K562 (cell line): ENCODE data around the gene ANKRD12. TPM values are rescaled to one million over a fixed set of nuclear protein-coding genes. Genes with fewer than 3 reads are reported as not detected.

Experiments used
- ATAC-seq: fragments of 200-7000 bp; cut with Tn5 transposase; 3 replicates; pipeline ENCODE4 v1.9.1; 2020; ENCODE audit warnings: moderate library complexity
- BruUV-seq: library from RNA; stranded (reverse); fragments of 400-500 nt; replicated peaks from 2 replicates; lab custom pipeline; 2021; lab: Mats Ljungman, UMichigan
- CTCF ChIA-PET: fragments of 300-600 bp; formaldehyde crosslinking; extraction: SDS; loops from one replicate; lab custom pipeline; 2021; ENCODE audit warnings: low intra/inter-chr PET ratio; lab: Yijun Ruan, JAX
- POLR2A ChIA-PET: fragments of 300-600, 350-650 bp; sonication (Branson Sonifier 250); formaldehyde crosslinking; extraction: SDS; loops from one replicate; lab custom pipeline; 2021; ENCODE audit warnings: antibody characterized with exemption, inconsistent platforms; lab: Yijun Ruan, JAX
- DNase-seq, 4 experiments: peaks; one replicate each; pipeline versions ENCODE4 v3.0.0 to v3.0.0-alpha.2; 2011 to 2018; ENCODE audit warnings: low spot score in 3 of 4, mixed read lengths in 3 of 4; ENCODE audit errors: extremely low read depth in 1 of 4
- FAIRE-seq: peaks from 2 replicates; lab custom pipeline; 2011; peaks lifted over from hg19 to GRCh38; lab: Jason Lieb, UNC
- H2AFZ ChIP-seq: 2 replicates; pipeline ENCODE4 v1.6.0; 2011; ENCODE audit warnings: low read depth, low read length, control low read depth, inconsistent platforms
- H3K27ac ChIP-seq: fragments of 200-600 bp; 3 replicates; pipeline ENCODE4 v1.8.0; 2011; ENCODE audit warnings: low read depth, mild to moderate bottlenecking, control low read depth, inconsistent platforms, low read length, moderate library complexity, mixed read lengths; ENCODE audit errors: extremely low read depth
- H3K27me3 ChIP-seq, 2 experiments: fragments of 300-600 bp in 1 of 2; 2 replicates in 1 of 2; 3 replicates in 1 of 2; pipeline versions ENCODE4 v1.6.0 to v1.8.0; 2011; ENCODE audit warnings: inconsistent platforms in 2 of 2, low read length in 2 of 2, mild to moderate bottlenecking in 1 of 2, mixed read lengths in 1 of 2, moderate library complexity in 1 of 2; ENCODE audit not compliant: control insufficient read depth in 2 of 2, insufficient read depth in 2 of 2
- H3K36me3 ChIP-seq: fragments of 300-600 bp; 3 replicates; pipeline ENCODE4 v1.8.0; 2011; ENCODE audit warnings: mild to moderate bottlenecking, low read length, inconsistent platforms; ENCODE audit not compliant: control insufficient read depth, insufficient read depth
- H3K4me1 ChIP-seq, 2 experiments: fragments of 200-600 bp in 1 of 2; replicated peaks in 1 of 2; 2 replicates in 1 of 2; 3 replicates in 1 of 2; pipeline versions ENCODE4 v1.5.1 to v1.8.0; 2011; ENCODE audit warnings: inconsistent platforms in 2 of 2, low read length in 2 of 2, mild to moderate bottlenecking in 1 of 2, mixed read lengths in 1 of 2, moderate library complexity in 1 of 2; ENCODE audit not compliant: control insufficient read depth in 2 of 2, insufficient read depth in 2 of 2
- H3K4me2 ChIP-seq: 2 replicates; pipeline ENCODE4 v1.6.1; 2011; ENCODE audit warnings: low read length, control low read depth, inconsistent platforms, mixed read lengths; ENCODE audit not compliant: insufficient read depth
- H3K4me3 ChIP-seq: fragments of 200-600 bp; sonication (generic), shearing (Covaris generic); 2 replicates; pipeline ENCODE4 v1.5.1; 2016; ENCODE audit warnings: control low read depth, inconsistent platforms
- H3K79me2 ChIP-seq: fragments of 200-600 bp; 3 replicates; pipeline ENCODE4 v1.8.0; 2011; ENCODE audit warnings: low read length, inconsistent platforms; ENCODE audit not compliant: control insufficient read depth, insufficient read depth
- H3K9ac ChIP-seq, 2 experiments: 2 replicates each; pipeline versions ENCODE4 v1.6.0 to v1.6.1; 2011; ENCODE audit warnings: low read depth in 2 of 2, low read length in 2 of 2, control low read depth in 1 of 2, inconsistent platforms in 1 of 2, mild to moderate bottlenecking in 1 of 2, mixed read lengths in 1 of 2; ENCODE audit not compliant: insufficient read depth in 1 of 2
- H3K9me1 ChIP-seq: one replicate; pipeline ENCODE4 v1.6.0; 2011; ENCODE audit warnings: inconsistent platforms, mild to moderate bottlenecking, low read length, moderate library complexity; ENCODE audit not compliant: control insufficient read depth, insufficient read depth
- H3K9me3 ChIP-seq: replicated peaks from 2 replicates; pipeline ENCODE4 v1.5.1; 2011; ENCODE audit warnings: low read depth, low read length, inconsistent platforms; ENCODE audit not compliant: control insufficient read depth, insufficient read depth
- H4K20me1 ChIP-seq: replicated peaks from 2 replicates; pipeline ENCODE4 v1.6.1; 2011; ENCODE audit warnings: low read length, inconsistent platforms, mixed read lengths; ENCODE audit not compliant: control insufficient read depth, insufficient read depth
- HDAC2 ChIP-seq: fragments of 450-650 bp; IDR thresholded peaks from 2 replicates; pipeline ENCODE4 v1.6.1; 2016; ENCODE audit warnings: mild to moderate bottlenecking
- MNT ChIP-seq, 2 experiments: fragments of 450-650 bp; conservative IDR thresholded peaks; 2 replicates each; pipeline ENCODE4 v1.6.1; 2017; ENCODE audit warnings: mild to moderate bottlenecking in 2 of 2, moderate library complexity in 2 of 2
- NFATC3 ChIP-seq: fragments of 450-650 bp; IDR thresholded peaks from 2 replicates; pipeline ENCODE4 v1.6.1; 2017; ENCODE audit warnings: mild to moderate bottlenecking
- SMARCB1 ChIP-seq: IDR thresholded peaks from 2 replicates; pipeline ENCODE4 v1.6.1; 2011; ENCODE audit warnings: improper control_type of control experiment, low read depth; ENCODE audit not compliant: insufficient read length
- TBL1XR1 ChIP-seq, 2 experiments: IDR thresholded peaks; 2 replicates each; pipeline ENCODE4 v1.6.1; 2012; ENCODE audit warnings: improper control_type of control experiment in 2 of 2, low read length in 2 of 2, mild to moderate bottlenecking in 1 of 2
- YBX1 ChIP-seq: fragments of 450-650 bp; IDR thresholded peaks from 2 replicates; pipeline ENCODE4 v1.7.1; 2016; ENCODE audit warnings: mild to moderate bottlenecking
- ZNF408 ChIP-seq: fragments of 250-450 bp; sonication (Bioruptor Pico); IDR thresholded peaks from 2 replicates; pipeline ENCODE4 v1.4.0; 2020; ENCODE audit warnings: low read depth, mild to moderate bottlenecking, moderate library complexity
- ZNF592 ChIP-seq: fragments of 450-650 bp; IDR thresholded peaks from 2 replicates; pipeline ENCODE4 v1.6.1; 2017; ENCODE audit warnings: antibody characterized with exemption, mild to moderate bottlenecking
- ZNF668 ChIP-seq: fragments of 250-450 bp; sonication (Bioruptor Pico); IDR thresholded peaks from 2 replicates; pipeline ENCODE4 v1.8.0; 2022; ENCODE audit warnings: mild to moderate bottlenecking, inconsistent platforms
- whole genome bisulfite sequencing: fragments of 100-300 bp; shearing (Covaris generic); methylation state at CpG from one replicate; pipeline ENCODE4 v1.1.6; 2016; ENCODE audit warnings: low coverage, mixed read lengths; ENCODE audit not compliant: insufficient coverage; ENCODE audit errors: missing lambda C conversion rate; 5-methylcytosine and 5-hydroxymethylcytosine counted together
- in situ Hi-C: fragments of 300-500 bp; cut with MboI; formaldehyde crosslinking; loops from 4 replicates; pipeline ENCODE4 v1.15.0; 2018; ENCODE audit warnings: inconsistent platforms, mixed read lengths
- intact Hi-C: fragments of 100-400 bp; cut with micrococcal nuclease; formaldehyde crosslinking; loops from 2 replicates; pipeline ENCODE4 v1.14.2; 2022
- polyA plus RNA-seq, 8 experiments: library from polyadenylated mRNA; depleted of rRNA in 4 of 8; stranded (reverse) in 5 of 8; unstranded in 3 of 8; fragments of >200 nt; fragmentation: Nextera tagmentation in 2 of 8; fragmentation: Illumina TruSeq in 1 of 8; extraction: Ambion mirVana in 2 of 8; extraction: Trizol in 1 of 8; gene quantifications; 2 replicates each; pipeline versions ENCODE4 v1.2.1 to v1.2.3, GENCODE V29; 2011 to 2014; ENCODE audit warnings: inconsistent platforms in 1 of 8, missing spikeins in 1 of 8
- total RNA-seq, 7 experiments: library from RNA; depleted of rRNA in 6 of 7; stranded (reverse); fragments of >200 nt in 6 of 7; fragmentation: Illumina TruSeq in 2 of 7; extraction: Trizol in 2 of 7; gene quantifications; 2 replicates each; pipeline versions ENCODE4 v1.2.1 to v1.2.3, GENCODE V29; 2011 to 2021; ENCODE audit warnings: low replicate concordance in 1 of 7
- TF ChIP-seq, protein P1 (sequence below), 3 experiments: IDR thresholded peaks in 2 of 3; conservative IDR thresholded peaks in 1 of 3; 2 replicates each; pipeline ENCODE4 v1.5.1; 2011 to 2012; ENCODE audit warnings: low read length in 3 of 3, mild to moderate bottlenecking in 3 of 3, control low read depth in 2 of 3, improper control_type of control experiment in 1 of 3, inconsistent platforms in 1 of 3, low read depth in 1 of 3, mixed read lengths in 1 of 3, moderate library complexity in 1 of 3; ENCODE audit not compliant: insufficient read depth in 2 of 3

The ANKRD12 gene
- total and polyA plus RNA-seq, 9 of the 15 experiments (the other 6 are each of a cell fraction or from before 2014, with no cell fraction given): 6.6 to 28.2 (median 16.0) TPM

DNA sequence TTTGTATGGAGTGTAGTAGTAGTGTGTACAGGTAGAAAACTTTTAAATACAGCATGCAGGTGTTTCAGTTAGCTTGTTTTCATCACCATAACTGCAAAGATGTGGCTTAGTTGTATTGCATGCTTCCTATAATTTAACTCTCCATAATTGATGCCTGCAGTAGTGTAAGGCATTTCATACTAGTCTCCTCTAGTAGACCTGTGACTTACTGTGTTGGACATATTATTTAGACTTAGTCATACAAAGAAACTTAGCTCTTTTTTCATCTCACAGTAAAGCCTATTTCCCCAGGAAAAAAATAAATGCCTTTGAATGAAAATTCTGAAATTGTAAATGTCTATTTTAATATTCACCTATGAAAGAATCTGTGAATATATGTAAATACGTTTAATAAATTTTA, 145.2 kb downstream of the ANKRD12 start:
- TF ChIP-seq, protein P1, sequence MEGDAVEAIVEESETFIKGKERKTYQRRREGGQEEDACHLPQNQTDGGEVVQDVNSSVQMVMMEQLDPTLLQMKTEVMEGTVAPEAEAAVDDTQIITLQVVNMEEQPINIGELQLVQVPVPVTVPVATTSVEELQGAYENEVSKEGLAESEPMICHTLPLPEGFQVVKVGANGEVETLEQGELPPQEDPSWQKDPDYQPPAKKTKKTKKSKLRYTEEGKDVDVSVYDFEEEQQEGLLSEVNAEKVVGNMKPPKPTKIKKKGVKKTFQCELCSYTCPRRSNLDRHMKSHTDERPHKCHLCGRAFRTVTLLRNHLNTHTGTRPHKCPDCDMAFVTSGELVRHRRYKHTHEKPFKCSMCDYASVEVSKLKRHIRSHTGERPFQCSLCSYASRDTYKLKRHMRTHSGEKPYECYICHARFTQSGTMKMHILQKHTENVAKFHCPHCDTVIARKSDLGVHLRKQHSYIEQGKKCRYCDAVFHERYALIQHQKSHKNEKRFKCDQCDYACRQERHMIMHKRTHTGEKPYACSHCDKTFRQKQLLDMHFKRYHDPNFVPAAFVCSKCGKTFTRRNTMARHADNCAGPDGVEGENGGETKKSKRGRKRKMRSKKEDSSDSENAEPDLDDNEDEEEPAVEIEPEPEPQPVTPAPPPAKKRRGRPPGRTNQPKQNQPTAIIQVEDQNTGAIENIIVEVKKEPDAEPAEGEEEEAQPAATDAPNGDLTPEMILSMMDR (IDR thresholded peaks at IDR 0.05 in 2 of 3, conservative IDR thresholded peaks at IDR 0.05 in 1 of 3; ENCODE audit: insufficient read depth in 2 of 3, low read depth in 1 of 3, low read length in 3 of 3): no peak
- no peak for TF ChIP-seq HDAC2
- no peak for TF ChIP-seq ZNF592
- no peak for TF ChIP-seq NFATC3
- no peak for TF ChIP-seq YBX1
- TF ChIP-seq ZNF668: no peak
- no peak for TF ChIP-seq MNT (conservative IDR thresholded peaks at IDR 0.05)
- TF ChIP-seq ZNF408: no peak
- no peak for TF ChIP-seq TBL1XR1 (IDR thresholded peaks at IDR 0.05; ENCODE audit: low read length in 2 of 2)
- TF ChIP-seq SMARCB1: no peak
- FAIRE-seq (no peak), DNase-seq (no peak), ATAC-seq (no peak)
- intact Hi-C loops (no loop called here), in situ Hi-C loops (no loop called here)
- no peaks in the 10 kb centered on the region for H3K9me3 ChIP-seq
- POLR2A ChIA-PET: no interaction called here
- no TSS peak for BruUV-seq
- no peaks in the 10 kb centered on the region for H3K79me2 ChIP-seq
- H3K4me1 ChIP-seq: no peaks in the 10 kb centered on the region
- H3K9me1 ChIP-seq: no peaks in the 10 kb centered on the region
- no peaks in the 10 kb centered on the region for H3K27me3 ChIP-seq
- H2AFZ ChIP-seq: no peak overlapping the region
- CTCF ChIA-PET: no interaction called here
- H3K9ac ChIP-seq: no peak overlapping the region
- H3K36me3 ChIP-seq: peaks cover 32% of the 10 kb centered on the region; the same call in 2 of the 3 replicates
- H3K27ac ChIP-seq: no peak overlapping the region
- no peaks in the 10 kb centered on the region for H4K20me1 ChIP-seq
- WGBS: 64% methylated on average over 1 of the region's 1 CpG
- no peak overlapping the region for H3K4me2 ChIP-seq
- no peak overlapping the region for H3K4me3 ChIP-seq
